Natural killer cell (primary cell): Measurements from ENCODE around the gene ETV1. TPM values are rescaled to one million over a fixed set of nuclear protein-coding genes. Genes with fewer than 3 reads are reported as not detected.

Source experiments
- ATAC-seq, 3 donors: fragments of 150-1000 bp in 2 of 3; fragments of 200-7000 bp in 1 of 3; cut with Tn5 transposase; 1 replicate in 1 of 3; 2 replicates in 2 of 3; pipeline ENCODE4 v1.10.0; 2021; ENCODE audit warnings: mild to moderate bottlenecking in 2 of 3, moderate library complexity in 2 of 3
- DNase-seq, 2 donors: peaks; one replicate each; pipeline versions ENCODE4 v3.0.0 to v3.0.0-alpha.2; 2013 to 2021; ENCODE audit warnings: mixed read lengths in 1 of 2
- H3K27ac ChIP-seq: one replicate; pipeline ENCODE4 v1.5.1; 2013; ENCODE audit warnings: mild to moderate bottlenecking, low read length
- H3K27me3 ChIP-seq: one replicate; pipeline ENCODE4 v1.6.1; 2013; ENCODE audit warnings: low read length; ENCODE audit not compliant: control insufficient read depth, insufficient read depth
- H3K36me3 ChIP-seq: one replicate; pipeline ENCODE4 v1.6.1; 2013; ENCODE audit warnings: low read length; ENCODE audit not compliant: control insufficient read depth, insufficient read depth
- H3K4me1 ChIP-seq: one replicate; pipeline ENCODE4 v1.6.1; 2013; ENCODE audit warnings: low read length; ENCODE audit not compliant: control insufficient read depth, insufficient read depth
- H3K4me3 ChIP-seq: one replicate; pipeline ENCODE4 v1.5.1; 2013; ENCODE audit warnings: low read length
- H3K9me3 ChIP-seq: one replicate; pipeline ENCODE4 v1.6.1; 2013; ENCODE audit warnings: low read length; ENCODE audit not compliant: control insufficient read depth, insufficient read depth
- H3K27ac Mint-ChIP-seq, 2 donors: one replicate each; pipeline ENCODE4 v1.8.0; 2022; ENCODE audit warnings: mild to moderate bottlenecking in 2 of 2, mixed read lengths in 2 of 2, moderate library complexity in 1 of 2
- H3K27me3 Mint-ChIP-seq, 2 donors: one replicate each; pipeline ENCODE4 v1.8.0; 2022; ENCODE audit warnings: low read depth in 2 of 2, mixed read lengths in 2 of 2
- H3K36me3 Mint-ChIP-seq: one replicate; pipeline ENCODE4 v1.8.0; 2022; ENCODE audit warnings: mixed read lengths
- H3K4me1 Mint-ChIP-seq, 2 donors: one replicate each; pipeline ENCODE4 v1.8.0; 2022; ENCODE audit warnings: mixed read lengths in 2 of 2
- H3K4me3 Mint-ChIP-seq: one replicate; pipeline ENCODE4 v1.8.0; 2022; ENCODE audit warnings: mild to moderate bottlenecking, moderate library complexity, mixed read lengths
- H3K9me3 Mint-ChIP-seq, 2 donors: one replicate each; pipeline ENCODE4 v1.8.0; 2022; ENCODE audit warnings: mixed read lengths in 2 of 2
- CTCF ChIP-seq: fragments of 200-600 bp; IDR thresholded peaks from one replicate; pipeline ENCODE4 v1.8.0; 2022; ENCODE audit warnings: antibody characterized with exemption
- WGBS: methylation state at CpG from one replicate; pipeline ENCODE4 v1.1.7; 2013; ENCODE audit warnings: missing lambda C conversion rate; ENCODE audit not compliant: insufficient coverage; 5-methylcytosine and 5-hydroxymethylcytosine counted together
- intact Hi-C: fragments of 100-400 bp; cut with micrococcal nuclease; formaldehyde crosslinking; loops from one replicate; pipeline ENCODE4 v1.14.2; 2022
- total RNA-seq, 4 donors: library from RNA; stranded (reverse); fragments of 120-200 nt in 1 of 4; gene quantifications; one replicate each; pipeline versions ENCODE4 v1.2.3 to v1.2.4, GENCODE V29; 2013 to 2022

The ETV1 gene
- total RNA-seq, 3 donors from 2014 or later (not counting 1 experiment from before 2014, with no cell fraction given), result 0.53 TPM; not detected in 2

- Mint-ChIP-seq H3K9me3 (no peaks in the 10 kb centered on the region), H3K4me3 (no peak overlapping the region), H3K27ac (no peak overlapping the region), H3K36me3 (no peaks in the 10 kb centered on the region), H3K27me3 (peaks cover 0 to 3% of the 10 kb centered on the region in 2 donors), H3K4me1 (no peaks in the 10 kb centered on the region)
- no peaks in the 10 kb centered on the region for H3K9me3 ChIP-seq
- DNase-seq (no peak), ATAC-seq (no peak)
- no peak for TF ChIP-seq CTCF
- H3K27ac ChIP-seq, result no peak overlapping the region
- WGBS, result 87% methylated on average over 2 of the region's 2 CpGs
- H3K36me3 ChIP-seq, result no peaks in the 10 kb centered on the region
- H3K27me3 ChIP-seq, result no peaks in the 10 kb centered on the region
- H3K4me3 ChIP-seq, result no peak overlapping the region
- H3K4me1 ChIP-seq, result no peaks in the 10 kb centered on the region
- intact Hi-C loops, result no loop called here
Measured at GRCh38 chr7:13952921-13953320, 36.5 kb downstream of the ETV1 start.

DNA sequence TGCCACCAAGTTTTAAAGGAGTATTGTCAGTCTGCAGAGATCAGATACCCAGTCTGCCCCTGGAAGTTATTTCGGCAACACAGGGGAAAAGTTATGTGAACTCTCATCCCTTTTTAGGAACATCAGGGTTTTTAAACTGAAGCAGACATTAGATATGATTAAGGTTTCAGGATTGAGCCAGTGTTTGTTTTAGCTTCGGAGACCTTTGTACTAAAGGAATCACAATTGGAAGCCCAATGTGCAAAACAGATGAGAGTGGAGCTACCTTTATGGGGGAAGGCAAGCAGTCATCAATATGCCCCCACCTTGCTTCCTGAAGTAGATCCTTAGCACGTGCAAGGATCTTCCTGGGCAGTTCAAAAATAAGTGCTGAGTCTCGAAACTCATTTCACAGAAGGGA lies 39.5 kb downstream of the ETV1 start:
- Histone ChIP-seq H3K4me1 (no peaks in the 10 kb centered on the region), H3K27me3 (no peaks in the 10 kb centered on the region), H3K36me3 (no peaks in the 10 kb centered on the region), H3K27ac (no peak overlapping the region), H3K9me3 (no peaks in the 10 kb centered on the region), H3K4me3 (no peak overlapping the region)
- Mint-ChIP-seq H3K4me1 (no peaks in the 10 kb centered on the region), H3K9me3 (no peaks in the 10 kb centered on the region), H3K27ac (no peak overlapping the region), H3K4me3 (no peak overlapping the region), H3K36me3 (no peaks in the 10 kb centered on the region), H3K27me3 (peaks cover 0 to 3% of the 10 kb centered on the region in 2 donors)
- intact Hi-C loops, result no loop called here
- WGBS, result 77% methylated on average over 3 of the region's 4 CpGs
- ATAC-seq, result no peak
- TF ChIP-seq CTCF, result no peak
- DNase-seq, result no peak

- H3K27ac Mint-ChIP-seq, result no peak overlapping the region
- H3K4me3 Mint-ChIP-seq, result no peak overlapping the region
- no peaks in the 10 kb centered on the region for H3K9me3 Mint-ChIP-seq
- H3K27ac ChIP-seq, result no peak overlapping the region
- no peaks in the 10 kb centered on the region for H3K4me1 Mint-ChIP-seq
- WGBS, result 79% methylated on average over 2 of the region's 2 CpGs
- no peak overlapping the region for H3K4me3 ChIP-seq
- H3K9me3 ChIP-seq, result no peaks in the 10 kb centered on the region
- peaks cover 0 to 3% of the 10 kb centered on the region in 2 donors for H3K27me3 Mint-ChIP-seq
- H3K4me1 ChIP-seq, result no peaks in the 10 kb centered on the region
- H3K27me3 ChIP-seq, result no peaks in the 10 kb centered on the region
- no peaks in the 10 kb centered on the region for H3K36me3 ChIP-seq
- intact Hi-C loops, result no loop called here
- no peak for TF ChIP-seq CTCF
- no peaks in the 10 kb centered on the region for H3K36me3 Mint-ChIP-seq
- no peak for ATAC-seq
- DNase-seq, result no peak
Measured at GRCh38 chr7:13949445-13949844, 40.0 kb downstream of the ETV1 start.

GRCh38 chr7:13948019-13948801 lies 41.3 kb downstream of the ETV1 start:
- no peak for TF ChIP-seq CTCF
- no peaks in the 10 kb centered on the region for H3K4me1 ChIP-seq
- no peaks in the 10 kb centered on the region for H3K9me3 Mint-ChIP-seq
- H3K27me3 ChIP-seq, result no peaks in the 10 kb centered on the region
- H3K27ac Mint-ChIP-seq, result no peak overlapping the region
- no peaks in the 10 kb centered on the region for H3K9me3 ChIP-seq
- no peaks in the 10 kb centered on the region for H3K4me1 Mint-ChIP-seq
- H3K36me3 ChIP-seq, result no peaks in the 10 kb centered on the region
- no peaks in the 10 kb centered on the region for H3K36me3 Mint-ChIP-seq
- intact Hi-C loops, result no loop called here
- H3K27ac ChIP-seq, result no peak overlapping the region
- WGBS, result 83% methylated on average over 7 of the region's 9 CpGs
- no peak overlapping the region for H3K4me3 ChIP-seq
- ATAC-seq (no peak), DNase-seq (no peak)
- no peak overlapping the region for H3K4me3 Mint-ChIP-seq
- H3K27me3 Mint-ChIP-seq, result peaks cover 0 to 3% of the 10 kb centered on the region in 2 donors
